AG04449 (cell line): Measurements from ENCODE around the gene FKBP5.

ENCODE experiments used
- CTCF ChIA-PET: fragments of 350-600 bp; formaldehyde crosslinking; extraction: SDS; loops from one replicate; lab custom pipeline; 2021; ENCODE audit warnings: antibody characterized with exemption; lab: Yijun Ruan, JAX
- POLR2A ChIA-PET: fragments of 400-600, 350-600 bp; formaldehyde crosslinking; extraction: SDS; loops from one replicate; lab custom pipeline; 2020; ENCODE audit warnings: antibody characterized with exemption, inconsistent platforms; lab: Yijun Ruan, JAX
- DNase-seq: peaks from one replicate; pipeline ENCODE4 v3.0.0-alpha.2; 2010; ENCODE audit warnings: low read depth, low spot score
- H3K4me3 ChIP-seq: 2 replicates; pipeline ENCODE4 v1.5.1; 2011; ENCODE audit warnings: low read depth, mild to moderate bottlenecking, control low read depth, low read length
- TF ChIP-seq, protein P1 (sequence below): IDR thresholded peaks from one replicate; pipeline ENCODE4 v1.5.1; 2011; ENCODE audit warnings: mild to moderate bottlenecking, moderate library complexity, low read length, control low read depth, inconsistent platforms; ENCODE audit not compliant: insufficient read depth; ENCODE audit errors: missing control alignments

The FKBP5 gene

DNA sequence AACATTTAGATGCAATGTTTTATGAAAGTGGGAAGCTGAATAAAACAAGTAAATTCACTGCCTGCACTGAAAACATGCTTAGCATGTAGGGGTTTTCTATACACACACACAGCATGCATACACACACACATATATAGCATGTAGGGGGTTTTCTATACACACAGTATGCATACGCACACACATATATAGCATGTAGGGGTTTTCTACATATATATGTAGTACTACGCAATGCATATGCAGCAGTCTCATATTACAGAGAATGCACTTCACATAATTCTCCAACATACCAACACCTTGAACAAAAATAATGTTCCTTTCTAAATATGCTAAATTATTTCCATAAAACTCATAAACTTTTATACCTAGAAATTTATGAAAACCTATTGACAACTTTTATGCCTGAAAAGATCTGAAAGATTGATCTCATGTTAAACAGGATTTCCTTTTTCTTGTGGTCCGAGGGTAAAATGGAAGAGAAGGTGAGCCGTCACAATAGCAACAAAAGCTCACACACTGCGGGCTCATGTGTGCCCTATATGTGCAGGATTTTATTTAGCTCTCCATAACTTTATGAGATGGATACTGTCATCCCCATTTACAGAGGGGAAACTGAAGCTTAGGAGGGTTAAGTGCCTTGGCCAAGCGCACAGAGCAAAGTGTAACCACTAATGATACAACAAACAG is 94.1 kb downstream of the FKBP5 start:
- TF ChIP-seq, protein P1, sequence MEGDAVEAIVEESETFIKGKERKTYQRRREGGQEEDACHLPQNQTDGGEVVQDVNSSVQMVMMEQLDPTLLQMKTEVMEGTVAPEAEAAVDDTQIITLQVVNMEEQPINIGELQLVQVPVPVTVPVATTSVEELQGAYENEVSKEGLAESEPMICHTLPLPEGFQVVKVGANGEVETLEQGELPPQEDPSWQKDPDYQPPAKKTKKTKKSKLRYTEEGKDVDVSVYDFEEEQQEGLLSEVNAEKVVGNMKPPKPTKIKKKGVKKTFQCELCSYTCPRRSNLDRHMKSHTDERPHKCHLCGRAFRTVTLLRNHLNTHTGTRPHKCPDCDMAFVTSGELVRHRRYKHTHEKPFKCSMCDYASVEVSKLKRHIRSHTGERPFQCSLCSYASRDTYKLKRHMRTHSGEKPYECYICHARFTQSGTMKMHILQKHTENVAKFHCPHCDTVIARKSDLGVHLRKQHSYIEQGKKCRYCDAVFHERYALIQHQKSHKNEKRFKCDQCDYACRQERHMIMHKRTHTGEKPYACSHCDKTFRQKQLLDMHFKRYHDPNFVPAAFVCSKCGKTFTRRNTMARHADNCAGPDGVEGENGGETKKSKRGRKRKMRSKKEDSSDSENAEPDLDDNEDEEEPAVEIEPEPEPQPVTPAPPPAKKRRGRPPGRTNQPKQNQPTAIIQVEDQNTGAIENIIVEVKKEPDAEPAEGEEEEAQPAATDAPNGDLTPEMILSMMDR = no peak
- H3K4me3 ChIP-seq = no peak overlapping the region
- DNase-seq = no peak
- ChIA-PET CTCF (interaction anchor here (0.9 to 28.1 kb wide), 9 partner anchors 8 to 143 kb away, joined by 3 to 524 read pairs (median 4); partner anchors contain the start of gene ARMC12), POLR2A (no interaction called here)

DNA sequence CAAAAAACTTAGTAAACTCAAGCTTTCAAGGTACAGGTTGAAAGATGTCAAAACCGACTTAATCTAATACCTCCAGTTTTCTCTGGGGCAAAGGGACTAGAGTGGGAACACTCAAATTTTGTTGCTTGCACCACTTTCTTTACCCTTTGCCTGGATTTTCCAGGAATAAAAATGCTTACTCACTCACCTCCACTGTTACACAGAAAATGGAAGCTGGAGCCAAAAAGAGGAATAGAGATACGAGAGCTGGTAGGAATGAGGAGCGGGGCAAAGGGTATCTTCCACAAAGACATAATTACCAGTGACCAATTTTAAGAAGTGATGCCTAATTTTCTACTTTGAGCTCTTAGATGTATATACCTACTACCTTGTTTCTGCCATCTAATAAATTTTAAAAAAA is 96.5 kb downstream of the FKBP5 start:
- ChIA-PET POLR2A (interaction anchor here (1.5 kb wide), 1 partner anchor 140 kb away, joined by 4 read pairs; no protein-coding TSS in a partner anchor), CTCF (interaction anchor here (0.7 to 28.1 kb wide), 5 partner anchors 8 to 146 kb away, joined by 3 to 524 read pairs (median 11); partner anchors contain the start of gene ARMC12)
- no peak overlapping the region for H3K4me3 ChIP-seq
- TF ChIP-seq, protein P1 = no peak
- DNase-seq = no peak

DNA sequence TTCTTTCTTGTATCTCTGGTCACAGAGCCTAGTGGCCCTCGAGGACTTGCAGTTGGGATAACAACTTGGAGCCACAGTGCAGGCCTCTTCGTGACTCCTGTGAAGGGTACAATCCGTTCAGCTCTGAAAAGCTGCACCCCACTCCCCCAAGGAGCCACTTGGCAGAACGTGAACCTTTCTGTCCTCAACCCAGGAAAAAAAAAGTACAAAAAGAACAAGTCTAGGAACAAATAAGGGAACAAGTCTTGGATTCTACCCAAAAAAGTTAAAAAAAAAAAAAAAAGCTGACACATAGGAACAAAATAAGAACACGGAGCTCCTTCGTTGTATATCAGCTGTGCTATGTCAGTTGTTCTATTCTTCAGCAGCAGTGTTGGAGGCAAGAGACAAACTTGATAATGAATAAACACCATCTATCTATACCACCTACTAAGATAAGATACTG is 98.1 kb downstream of the FKBP5 start:
- H3K4me3 ChIP-seq = no peak overlapping the region
- DNase-seq = no peak
- CTCF ChIA-PET = interaction anchor here (0.9 to 28.1 kb wide), 8 partner anchors 8 to 147 kb away, joined by 3 to 524 read pairs (median 7); partner anchors contain the start of gene ARMC12
- TF ChIP-seq, protein P1 = no peak
- POLR2A ChIA-PET = interaction anchor here (1.5 kb wide), 1 partner anchor 141 kb away, joined by 4 read pairs; no protein-coding TSS in a partner anchor

DNA sequence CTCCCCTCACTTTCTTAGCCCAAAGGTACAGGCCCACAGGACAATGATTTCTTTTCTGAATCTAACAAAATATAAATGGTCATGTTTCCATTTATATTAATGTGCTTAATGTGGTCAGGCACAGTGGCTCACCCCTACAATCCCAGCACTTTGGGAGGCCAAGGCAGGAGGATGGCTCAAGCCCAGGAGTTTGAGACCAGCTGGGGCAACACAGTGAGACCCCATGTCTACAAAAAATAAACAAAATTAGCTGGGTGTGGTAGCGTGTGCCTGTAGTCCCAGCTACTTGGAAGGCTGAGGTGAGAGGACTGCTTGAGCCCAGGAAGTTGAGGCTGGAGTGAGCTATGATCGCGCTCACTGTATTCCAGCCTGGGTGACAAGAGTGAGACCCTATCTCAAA is 98.8 kb downstream of the FKBP5 start:
- TF ChIP-seq, protein P1 = no peak
- ChIA-PET POLR2A (no interaction called here), CTCF (interaction anchor here (1.8 to 28.1 kb wide), 4 partner anchors 9 to 148 kb away, joined by 5 to 524 read pairs (median 27); partner anchors contain the start of gene ARMC12)
- no peak overlapping the region for H3K4me3 ChIP-seq
- DNase-seq = no peak

DNA sequence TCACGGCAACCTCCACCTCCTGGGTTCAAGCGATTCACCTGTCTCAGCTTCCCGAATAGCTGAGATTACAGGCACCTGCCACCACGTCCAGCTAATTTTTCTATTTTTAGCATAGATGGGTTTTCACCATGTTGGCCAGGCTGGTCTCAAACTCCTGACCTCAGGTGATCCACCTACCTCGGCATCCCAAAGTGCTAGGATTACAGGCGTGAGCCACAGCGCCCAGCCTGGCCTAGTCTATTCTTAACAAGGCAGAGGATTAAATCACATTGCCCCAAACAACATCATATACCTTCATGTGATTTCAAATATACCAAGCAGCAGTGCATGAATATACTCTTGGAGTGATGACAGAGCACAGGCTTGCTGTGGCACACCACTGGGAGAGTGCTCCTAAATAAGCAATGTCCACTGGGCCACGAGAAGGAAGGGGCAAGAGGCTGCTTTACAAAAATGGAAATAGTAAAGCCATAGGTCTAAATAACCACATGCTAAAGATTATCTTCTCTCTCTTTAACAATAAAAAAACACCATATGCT is 99.4 kb downstream of the FKBP5 start:
- DNase-seq = no peak
- no peak overlapping the region for H3K4me3 ChIP-seq
- TF ChIP-seq, protein P1 = no peak
- POLR2A ChIA-PET = no interaction called here
- CTCF ChIA-PET = interaction anchor here (1.2 to 28.1 kb wide), 5 partner anchors 10 to 149 kb away, joined by 3 to 524 read pairs (median 7); partner anchors contain the start of gene ARMC12

DNA sequence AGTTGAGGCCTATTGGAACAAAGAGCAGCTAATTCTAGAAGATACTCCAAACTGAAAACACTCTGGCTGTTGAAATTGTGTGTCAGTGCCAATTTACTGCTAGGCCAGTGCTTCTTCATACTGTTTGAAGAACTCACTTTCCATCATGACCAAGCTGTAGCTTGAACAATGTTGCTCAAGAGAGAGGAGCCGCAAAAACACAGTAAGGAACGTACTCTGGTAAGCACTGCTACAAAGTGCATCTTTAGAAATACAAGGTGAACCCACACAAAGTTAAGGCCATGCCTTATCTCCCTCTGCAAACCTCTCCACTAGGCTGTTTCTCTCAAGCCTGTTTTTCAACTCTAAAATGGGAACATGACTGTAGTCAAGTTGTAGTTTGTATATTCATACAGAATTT is 101.5 kb downstream of the FKBP5 start:
- TF ChIP-seq, protein P1 = no peak
- ChIA-PET POLR2A (no interaction called here), CTCF (interaction anchor here (1.1 to 28.1 kb wide), 11 partner anchors 8 to 151 kb away, joined by 3 to 524 read pairs (median 5); partner anchors contain the start of gene ARMC12)
- no peak for DNase-seq
- H3K4me3 ChIP-seq = no peak overlapping the region
